ENCODE results near the gene OR4D2. TPM values are rescaled to one million over a fixed set of nuclear protein-coding genes. Genes with fewer than 3 reads are reported as not detected.

OR4D2 gene
- total and polyA plus RNA-seq, 4 donors: not detected

DNA sequence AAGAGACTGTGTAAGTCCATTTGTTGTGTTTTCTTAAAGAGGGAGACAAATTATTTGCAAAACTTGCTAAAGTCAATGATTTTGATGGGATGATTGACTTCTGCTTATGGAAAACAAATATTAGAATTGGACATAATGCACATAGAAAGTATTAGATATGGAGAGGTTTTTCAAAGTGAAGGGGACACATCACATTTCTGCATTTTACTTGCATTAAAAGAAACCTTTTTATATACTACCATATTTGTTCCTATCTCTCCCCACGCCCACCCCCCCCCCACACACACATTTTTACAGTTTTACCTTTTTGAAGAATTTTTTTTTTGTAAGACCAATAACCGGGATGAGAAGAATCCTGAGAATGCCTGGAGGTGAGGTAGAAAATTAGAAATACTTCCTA is 8.6 kb upstream of the OR4D2 start:
- ATAC-seq (ENCODE audit: low FRiP score) (no peak), DNase-seq (no peak)
- Histone ChIP-seq H3K4me3 (ENCODE audit: low read length in 2 of 2) (no peak overlapping the region), H3K27ac (ENCODE audit: low read depth in 1 of 2, low read length in 2 of 2) (no peak overlapping the region), H3K4me1 (ENCODE audit: control insufficient read depth in 1 of 2, insufficient read depth in 2 of 2, low read length in 2 of 2) (no peaks in the 10 kb centered on the region), H3K9me3 (ENCODE audit: control insufficient read depth, low read length) (peaks cover 2% of the 10 kb centered on the region), H3K27me3 (ENCODE audit: control insufficient read depth in 1 of 2, insufficient read depth in 2 of 2, low read length in 1 of 2) (no peaks in the 10 kb centered on the region), H3K36me3 (ENCODE audit: control insufficient read depth in 1 of 2, insufficient read depth in 2 of 2, low read length in 1 of 2) (no peaks in the 10 kb centered on the region)
- WGBS, 2 donors: 71 to 77% methylated on average over 2 of the region's 2 CpGs
- intact Hi-C loops (cut with DNase I): no loop called here

DNA sequence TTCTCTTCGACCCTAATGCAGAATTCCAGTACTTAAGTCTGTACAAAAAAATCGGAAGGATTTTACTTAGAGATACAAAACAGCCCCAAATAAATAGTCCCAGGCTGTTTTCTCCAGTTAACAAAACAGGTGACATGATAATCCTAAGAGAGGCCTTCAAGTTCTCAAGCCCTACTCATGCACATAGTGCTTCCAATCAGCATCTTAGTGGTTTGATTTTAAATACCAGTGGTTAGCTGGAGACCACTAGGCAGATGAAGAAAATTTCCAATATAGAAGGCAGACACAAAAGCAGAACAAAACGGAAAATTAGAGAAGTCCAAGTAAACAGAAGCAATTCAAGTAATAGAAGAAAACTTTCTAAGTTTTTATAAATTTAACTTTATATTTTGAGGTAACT is 5.2 kb upstream of the OR4D2 start:
- intact Hi-C loops (cut with DNase I): no loop called here
- H3K4me3 ChIP-seq (ENCODE audit: low read length in 2 of 2): no peak overlapping the region
- no peaks in the 10 kb centered on the region for H3K4me1 ChIP-seq (ENCODE audit: control insufficient read depth in 1 of 2, insufficient read depth in 2 of 2, low read length in 2 of 2)
- DNase-seq: no peak
- no peak for ATAC-seq (ENCODE audit: low FRiP score)
- H3K36me3 ChIP-seq (ENCODE audit: control insufficient read depth in 1 of 2, insufficient read depth in 2 of 2, low read length in 1 of 2): no peaks in the 10 kb centered on the region
- no peaks in the 10 kb centered on the region for H3K27me3 ChIP-seq (ENCODE audit: control insufficient read depth in 1 of 2, insufficient read depth in 2 of 2, low read length in 1 of 2)
- no peak overlapping the region for H3K27ac ChIP-seq (ENCODE audit: low read depth in 1 of 2, low read length in 2 of 2)
- WGBS, 2 donors: 73 to 79% methylated on average over 3 of the region's 3 CpGs
- no peaks in the 10 kb centered on the region for H3K9me3 ChIP-seq (ENCODE audit: control insufficient read depth, low read length)

DNA sequence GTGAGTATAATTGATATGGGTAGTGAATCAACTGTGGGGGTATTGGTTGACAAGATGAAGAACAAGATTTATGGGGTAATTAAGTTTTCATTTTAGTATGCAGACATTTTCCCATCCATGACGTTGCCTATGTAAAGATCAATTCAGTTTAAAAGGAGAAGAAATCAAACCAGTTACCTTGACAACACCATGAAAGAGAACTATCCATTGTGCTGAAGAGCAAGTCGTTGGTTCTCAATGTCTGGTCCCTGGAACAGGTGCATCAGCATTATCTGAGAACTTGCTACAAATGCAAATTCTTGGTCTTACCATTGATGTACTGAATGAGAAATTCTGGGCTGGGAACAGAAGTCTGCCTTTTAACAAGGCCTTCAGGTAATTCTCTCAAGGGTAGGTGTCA is 801 bp upstream of the OR4D2 start:
- intact Hi-C loops (cut with DNase I): no loop called here
- Histone ChIP-seq H3K9me3 (ENCODE audit: control insufficient read depth, low read length) (no peaks in the 10 kb centered on the region), H3K4me1 (ENCODE audit: control insufficient read depth in 1 of 2, insufficient read depth in 2 of 2, low read length in 2 of 2) (no peaks in the 10 kb centered on the region), H3K27me3 (ENCODE audit: control insufficient read depth in 1 of 2, insufficient read depth in 2 of 2, low read length in 1 of 2) (no peaks in the 10 kb centered on the region), H3K27ac (ENCODE audit: low read depth in 1 of 2, low read length in 2 of 2) (no peak overlapping the region), H3K4me3 (ENCODE audit: low read length in 2 of 2) (no peak overlapping the region), H3K36me3 (ENCODE audit: control insufficient read depth in 1 of 2, insufficient read depth in 2 of 2, low read length in 1 of 2) (no peaks in the 10 kb centered on the region)
- DNase-seq (no peak), ATAC-seq (ENCODE audit: low FRiP score) (no peak)
- 10 to 11% methylated on average over 2 of the region's 2 CpGs for WGBS, 2 donors

DNA sequence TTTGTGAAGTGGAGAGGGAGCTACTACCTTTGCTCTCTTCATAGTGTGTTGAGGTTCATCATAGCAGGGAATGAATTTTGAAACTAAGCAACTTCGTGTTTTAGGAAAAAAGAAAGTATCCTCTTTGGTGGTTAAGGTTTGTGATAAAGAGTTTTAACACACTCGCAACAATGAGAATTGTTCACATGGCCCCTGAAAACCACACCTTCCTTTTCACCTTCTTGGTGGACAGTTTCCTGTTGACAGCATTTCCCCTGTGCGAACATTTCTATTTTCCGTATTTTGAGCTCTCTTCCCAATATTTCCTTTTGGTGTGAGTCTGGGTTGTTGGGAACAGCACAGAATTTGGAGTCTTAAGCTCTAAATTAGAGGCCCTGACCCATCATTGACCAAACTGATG is 3.8 kb downstream of the OR4D2 start:
- ATAC-seq (ENCODE audit: low FRiP score) (no peak), DNase-seq (no peak)
- intact Hi-C loops (cut with DNase I): no loop called here
- Histone ChIP-seq H3K36me3 (ENCODE audit: control insufficient read depth in 1 of 2, insufficient read depth in 2 of 2, low read length in 1 of 2) (no peaks in the 10 kb centered on the region), H3K4me3 (ENCODE audit: low read length in 2 of 2) (no peak overlapping the region), H3K4me1 (ENCODE audit: control insufficient read depth in 1 of 2, insufficient read depth in 2 of 2, low read length in 2 of 2) (no peaks in the 10 kb centered on the region), H3K27me3 (ENCODE audit: control insufficient read depth in 1 of 2, insufficient read depth in 2 of 2, low read length in 1 of 2) (no peaks in the 10 kb centered on the region), H3K27ac (ENCODE audit: low read depth in 1 of 2, low read length in 2 of 2) (no peak overlapping the region), H3K9me3 (ENCODE audit: control insufficient read depth, low read length) (no peaks in the 10 kb centered on the region)
- 66 to 70% methylated on average over 4 of the region's 4 CpGs for WGBS, 2 donors

DNA sequence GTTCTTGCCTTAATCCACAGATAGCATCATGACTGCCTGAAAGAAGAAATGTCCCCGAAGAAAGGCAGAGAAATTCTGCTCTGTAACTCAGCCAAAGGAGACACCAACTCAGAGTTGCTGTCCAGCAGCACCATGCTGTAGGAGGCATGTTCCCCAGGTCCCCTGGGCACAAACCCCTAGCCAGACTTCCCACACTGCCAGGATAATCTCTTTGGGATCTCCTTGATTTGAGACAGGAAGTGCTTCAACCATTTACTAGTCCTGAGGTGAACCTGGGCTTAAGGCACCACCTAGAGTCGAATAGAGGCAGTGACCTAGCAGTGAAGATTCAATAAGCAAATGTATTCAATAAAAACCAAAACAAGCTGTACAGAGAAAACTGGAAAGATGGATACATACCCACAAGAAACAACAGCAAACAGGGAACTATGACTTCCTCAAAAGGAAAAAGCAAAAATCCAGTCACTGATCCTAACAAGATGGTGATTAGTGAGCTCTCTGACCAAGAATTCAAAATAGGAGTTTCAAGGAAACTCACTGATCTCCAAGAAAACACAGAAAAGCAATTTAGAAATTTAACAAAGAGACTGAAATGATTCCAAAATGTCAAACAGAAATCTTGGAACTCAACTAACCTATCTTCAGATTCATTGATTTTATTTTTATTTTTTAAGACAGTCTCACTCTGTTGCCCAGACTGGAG is 5.7 kb downstream of the OR4D2 start:
- no peak overlapping the region for H3K4me3 ChIP-seq (ENCODE audit: low read length in 2 of 2)
- intact Hi-C loops (cut with DNase I): no loop called here
- ATAC-seq (ENCODE audit: low FRiP score) (no peak), DNase-seq (no peak)
- H3K4me1 ChIP-seq (ENCODE audit: control insufficient read depth in 1 of 2, insufficient read depth in 2 of 2, low read length in 2 of 2): no peaks in the 10 kb centered on the region
- no peak overlapping the region for H3K27ac ChIP-seq (ENCODE audit: low read depth in 1 of 2, low read length in 2 of 2)
- H3K9me3 ChIP-seq (ENCODE audit: control insufficient read depth, low read length): no peaks in the 10 kb centered on the region
- no peaks in the 10 kb centered on the region for H3K27me3 ChIP-seq (ENCODE audit: control insufficient read depth in 1 of 2, insufficient read depth in 2 of 2, low read length in 1 of 2)
- WGBS, 2 donors: 33 to 41% methylated on average over 2 of the region's 2 CpGs
- H3K36me3 ChIP-seq (ENCODE audit: control insufficient read depth in 1 of 2, insufficient read depth in 2 of 2, low read length in 1 of 2): no peaks in the 10 kb centered on the region

DNA sequence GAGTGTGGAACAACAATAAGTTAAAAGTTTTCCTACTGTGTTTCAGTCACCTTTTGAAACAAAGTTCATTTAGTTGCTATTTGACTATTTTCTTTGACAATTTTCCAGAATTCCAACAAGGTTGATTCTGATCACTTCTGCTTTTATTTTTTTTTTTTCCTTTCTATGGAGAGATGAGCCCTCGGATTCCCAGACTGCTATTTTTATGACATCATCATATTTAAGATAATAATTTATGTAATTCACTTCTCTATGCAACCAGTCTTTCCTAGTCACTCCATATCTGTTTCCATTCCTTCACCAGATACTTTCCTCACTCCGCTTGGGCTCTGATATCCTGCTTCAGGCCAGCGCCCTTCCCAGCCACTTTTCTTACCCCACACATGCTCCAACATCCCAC is 8.1 kb downstream of the OR4D2 start:
- Histone ChIP-seq H3K4me3 (ENCODE audit: low read length in 2 of 2) (no peak overlapping the region), H3K36me3 (ENCODE audit: control insufficient read depth in 1 of 2, insufficient read depth in 2 of 2, low read length in 1 of 2) (no peaks in the 10 kb centered on the region), H3K27ac (ENCODE audit: low read depth in 1 of 2, low read length in 2 of 2) (no peak overlapping the region), H3K27me3 (ENCODE audit: control insufficient read depth in 1 of 2, insufficient read depth in 2 of 2, low read length in 1 of 2) (no peaks in the 10 kb centered on the region), H3K4me1 (ENCODE audit: control insufficient read depth in 1 of 2, insufficient read depth in 2 of 2, low read length in 2 of 2) (no peaks in the 10 kb centered on the region), H3K9me3 (ENCODE audit: control insufficient read depth, low read length) (no peaks in the 10 kb centered on the region)
- intact Hi-C loops (cut with DNase I): no loop called here
- WGBS, 2 donors: 47 to 55% methylated on average over 3 of the region's 3 CpGs
- ATAC-seq (ENCODE audit: low FRiP score) (no peak), DNase-seq (no peak)

DNA sequence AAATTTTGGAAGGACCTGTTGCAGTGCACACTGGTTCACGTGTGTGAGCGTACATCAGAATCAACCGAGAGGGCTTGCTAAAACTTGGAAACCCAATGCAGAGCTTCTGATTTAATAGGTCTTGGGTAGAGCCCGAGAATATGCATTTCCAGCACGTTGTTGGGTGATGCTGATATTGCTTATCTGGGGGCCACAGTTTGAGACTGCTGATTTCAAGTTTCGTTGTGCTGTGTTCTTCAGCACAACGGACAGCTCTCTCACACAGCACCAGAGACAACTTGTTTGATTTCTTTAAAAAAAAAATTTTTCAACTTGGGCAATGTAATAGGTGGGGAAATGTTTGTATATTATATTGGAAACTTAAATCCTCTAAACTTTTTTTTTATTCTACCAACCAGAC is 9.4 kb downstream of the OR4D2 start:
- H3K36me3 ChIP-seq (ENCODE audit: control insufficient read depth in 1 of 2, insufficient read depth in 2 of 2, low read length in 1 of 2): no peaks in the 10 kb centered on the region
- ATAC-seq (ENCODE audit: low FRiP score): no peak
- no peak for DNase-seq
- no peaks in the 10 kb centered on the region for H3K9me3 ChIP-seq (ENCODE audit: control insufficient read depth, low read length)
- intact Hi-C loops (cut with DNase I): no loop called here
- no peak overlapping the region for H3K4me3 ChIP-seq (ENCODE audit: low read length in 2 of 2)
- no peaks in the 10 kb centered on the region for H3K4me1 ChIP-seq (ENCODE audit: control insufficient read depth in 1 of 2, insufficient read depth in 2 of 2, low read length in 2 of 2)
- H3K27me3 ChIP-seq (ENCODE audit: control insufficient read depth in 1 of 2, insufficient read depth in 2 of 2, low read length in 1 of 2): no peaks in the 10 kb centered on the region
- WGBS, 2 donors: 39% methylated on average over 7 of the region's 7 CpGs
- H3K27ac ChIP-seq (ENCODE audit: low read depth in 1 of 2, low read length in 2 of 2): no peak overlapping the region

DNA sequence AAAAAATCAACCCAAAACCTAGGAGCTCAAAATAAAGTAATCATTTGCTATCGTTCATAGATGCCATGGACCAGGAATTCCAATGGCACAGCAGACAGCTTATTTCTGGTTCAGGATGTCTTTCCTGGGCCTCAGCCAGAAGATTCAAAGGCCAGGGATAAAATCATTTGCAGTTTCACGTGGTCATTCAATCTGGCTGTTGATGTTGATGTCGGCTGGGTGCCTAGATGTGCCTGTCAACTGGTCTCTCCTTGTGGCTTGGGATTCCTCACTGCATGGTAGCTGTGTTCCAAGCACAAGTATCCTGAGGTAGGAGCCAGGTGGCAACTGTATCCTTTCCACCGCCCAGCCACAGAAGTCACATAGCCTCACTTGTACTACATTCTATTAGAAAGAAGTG is 15.0 kb downstream of the OR4D2 start:
- Histone ChIP-seq H3K27ac (ENCODE audit: low read depth in 1 of 2, low read length in 2 of 2) (no peak overlapping the region), H3K9me3 (ENCODE audit: control insufficient read depth, low read length) (no peaks in the 10 kb centered on the region), H3K36me3 (ENCODE audit: control insufficient read depth in 1 of 2, insufficient read depth in 2 of 2, low read length in 1 of 2) (no peaks in the 10 kb centered on the region), H3K27me3 (ENCODE audit: control insufficient read depth in 1 of 2, insufficient read depth in 2 of 2, low read length in 1 of 2) (no peaks in the 10 kb centered on the region), H3K4me1 (ENCODE audit: control insufficient read depth in 1 of 2, insufficient read depth in 2 of 2, low read length in 2 of 2) (no peaks in the 10 kb centered on the region), H3K4me3 (ENCODE audit: low read length in 2 of 2) (no peak overlapping the region)
- ATAC-seq (ENCODE audit: low FRiP score) (no peak), DNase-seq (no peak)
- intact Hi-C loops (cut with DNase I): no loop called here
- 77 to 79% methylated on average over 4 of the region's 4 CpGs for WGBS, 2 donors

DNA sequence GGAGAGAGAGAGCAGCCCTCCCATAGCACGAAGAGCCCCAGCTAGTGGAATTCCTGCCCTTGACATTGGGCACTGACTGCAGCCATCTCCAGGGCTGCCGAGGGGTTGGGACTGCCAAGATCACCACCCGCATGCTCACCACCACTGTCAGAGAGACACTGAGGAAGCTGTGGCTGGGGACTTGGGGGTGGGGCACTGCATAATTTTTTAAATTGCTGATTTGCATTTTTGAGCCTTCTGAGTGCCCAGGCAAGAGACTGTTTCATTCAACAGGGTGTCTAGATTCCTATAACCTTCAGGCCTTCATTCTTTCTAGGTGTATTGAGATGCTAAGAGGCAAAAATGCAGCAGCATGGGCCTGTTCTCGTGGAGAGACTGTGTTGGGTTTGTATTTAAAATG is 16.7 kb downstream of the OR4D2 start:
- DNase-seq (no peak), ATAC-seq (ENCODE audit: low FRiP score) (no peak)
- intact Hi-C loops (cut with DNase I): no loop called here
- Histone ChIP-seq H3K27ac (ENCODE audit: low read depth in 1 of 2, low read length in 2 of 2) (no peak overlapping the region), H3K4me3 (ENCODE audit: low read length in 2 of 2) (no peak overlapping the region), H3K4me1 (ENCODE audit: control insufficient read depth in 1 of 2, insufficient read depth in 2 of 2, low read length in 2 of 2) (no peaks in the 10 kb centered on the region), H3K36me3 (ENCODE audit: control insufficient read depth in 1 of 2, insufficient read depth in 2 of 2, low read length in 1 of 2) (no peaks in the 10 kb centered on the region), H3K9me3 (ENCODE audit: control insufficient read depth, low read length) (no peaks in the 10 kb centered on the region), H3K27me3 (ENCODE audit: control insufficient read depth in 1 of 2, insufficient read depth in 2 of 2, low read length in 1 of 2) (no peaks in the 10 kb centered on the region)
- 83 to 90% methylated on average over 4 of the region's 4 CpGs for WGBS, 2 donors

Data from aorta (tissue), 5 donors.